ENCODE measurements around the gene EEFSEC. TPM values are rescaled to one million over a fixed set of nuclear protein-coding genes. Genes with fewer than 3 reads are reported as not detected.
A peak's percentile ranks its signal among the peaks of the same experiment; 100 is the strongest.

EEFSEC gene
- total RNA-seq, 1 experiment from 2014 or later: 37.7 TPM

GRCh38 chr3:128381609-128382008 lies 228.3 kb downstream of the EEFSEC start:
- CTCF ChIA-PET: no interaction called here
- BruUV-seq (replicated peaks): no TSS peak
- intact Hi-C loops (cut with micrococcal nuclease; ENCODE audit: unreplicated experiment): loop anchor here (10.0 kb wide), 1 partner anchor 157 kb away; no protein-coding TSS in a partner anchor
- DNase-seq: no peak
- Mint-ChIP-seq H3K9me3 (ENCODE audit: low read depth, unreplicated experiment) (no peaks in the 10 kb centered on the region), H3K27me3 (ENCODE audit: unreplicated experiment) (no peaks in the 10 kb centered on the region), H3K4me3 (ENCODE audit: low read depth, unreplicated experiment) (no peak overlapping the region), H3K4me1 (ENCODE audit: low read depth, unreplicated experiment) (peaks cover 39% of the 10 kb centered on the region), H3K27ac (ENCODE audit: unreplicated experiment) (no peak overlapping the region), H3K36me3 (ENCODE audit: insufficient read depth, unreplicated experiment) (peaks cover 15% of the 10 kb centered on the region)
- no peak for TF ChIP-seq CTCF (IDR thresholded peaks at IDR 0.05; ENCODE audit: unreplicated experiment)

GRCh38 chr3:128382221-128382807 lies 229.0 kb downstream of the EEFSEC start:
- DNase-seq: no peak
- no peak for TF ChIP-seq CTCF (IDR thresholded peaks at IDR 0.05; ENCODE audit: unreplicated experiment)
- Mint-ChIP-seq H3K27me3 (ENCODE audit: unreplicated experiment) (no peaks in the 10 kb centered on the region), H3K4me3 (ENCODE audit: low read depth, unreplicated experiment) (no peak overlapping the region), H3K36me3 (ENCODE audit: insufficient read depth, unreplicated experiment) (peaks cover 15% of the 10 kb centered on the region), H3K27ac (ENCODE audit: unreplicated experiment) (no peak overlapping the region), H3K4me1 (ENCODE audit: low read depth, unreplicated experiment) (peaks cover 39% of the 10 kb centered on the region), H3K9me3 (ENCODE audit: low read depth, unreplicated experiment) (no peaks in the 10 kb centered on the region)
- CTCF ChIA-PET: interaction anchor here (1.5 kb wide), 1 partner anchor 22 kb away, joined by 5 read pairs; no protein-coding TSS in a partner anchor
- BruUV-seq (replicated peaks): no TSS peak
- intact Hi-C loops (cut with micrococcal nuclease; ENCODE audit: unreplicated experiment): loop anchor here (10.0 kb wide), 1 partner anchor 158 kb away; no protein-coding TSS in a partner anchor

- CTCF ChIA-PET: interaction anchor here (0.7 to 1.5 kb wide), 9 partner anchors 9 to 234 kb away, joined by 3 to 7 read pairs (median 4); no protein-coding TSS in a partner anchor
- Mint-ChIP-seq H3K27me3 (ENCODE audit: unreplicated experiment) (no peaks in the 10 kb centered on the region), H3K4me3 (ENCODE audit: low read depth, unreplicated experiment) (peak overlapping the region; percentile 10), H3K4me1 (ENCODE audit: low read depth, unreplicated experiment) (peaks cover 39% of the 10 kb centered on the region), H3K9me3 (ENCODE audit: low read depth, unreplicated experiment) (no peaks in the 10 kb centered on the region), H3K27ac (ENCODE audit: unreplicated experiment) (peak overlapping the region; percentile 64), H3K36me3 (ENCODE audit: insufficient read depth, unreplicated experiment) (peaks cover 15% of the 10 kb centered on the region)
- intact Hi-C loops (cut with micrococcal nuclease; ENCODE audit: unreplicated experiment): loop anchor here (10.0 kb wide), 1 partner anchor 159 kb away; no protein-coding TSS in a partner anchor
- BruUV-seq (replicated peaks): no TSS peak
- no peak for TF ChIP-seq CTCF (IDR thresholded peaks at IDR 0.05; ENCODE audit: unreplicated experiment)
- DNase-seq: peak; percentile 99
Observed at GRCh38 chr3:128383316-128384235, 230.3 kb downstream of the EEFSEC start.

GRCh38 chr3:128385080-128385832 lies 232.0 kb downstream of the EEFSEC start:
- H3K4me1 Mint-ChIP-seq (ENCODE audit: low read depth, unreplicated experiment): peaks cover 39% of the 10 kb centered on the region
- CTCF ChIA-PET: interaction anchor here (1.3 to 1.5 kb wide), 2 partner anchors 10 kb away, joined by 3 to 4 read pairs; no protein-coding TSS in a partner anchor
- no peaks in the 10 kb centered on the region for H3K9me3 Mint-ChIP-seq (ENCODE audit: low read depth, unreplicated experiment)
- H3K4me3 Mint-ChIP-seq (ENCODE audit: low read depth, unreplicated experiment): no peak overlapping the region
- H3K27me3 Mint-ChIP-seq (ENCODE audit: unreplicated experiment): no peaks in the 10 kb centered on the region
- H3K27ac Mint-ChIP-seq (ENCODE audit: unreplicated experiment): no peak overlapping the region
- BruUV-seq (replicated peaks): no TSS peak
- H3K36me3 Mint-ChIP-seq (ENCODE audit: insufficient read depth, unreplicated experiment): peaks cover 15% of the 10 kb centered on the region
- DNase-seq: no peak
- TF ChIP-seq CTCF (IDR thresholded peaks at IDR 0.05; ENCODE audit: unreplicated experiment): no peak
- intact Hi-C loops (cut with micrococcal nuclease; ENCODE audit: unreplicated experiment): loop anchor here (10.0 kb wide), 1 partner anchor 160 kb away; no protein-coding TSS in a partner anchor

Measured in Calu3 (cell line).